T-helper 22 cell (primary cell): ENCODE data around the gene CCL17.
"Not testable (repeated sequence)": the region's sequence is repeated elsewhere in the genome, so short reads cannot be mapped to it uniquely, and the experiment has no call there.

ENCODE experiments used
- DNase-seq: peaks from one replicate; pipeline ENCODE4 v3.0.0-alpha.2; 2020; ENCODE audit warnings: low read depth

CCL17 gene

DNA sequence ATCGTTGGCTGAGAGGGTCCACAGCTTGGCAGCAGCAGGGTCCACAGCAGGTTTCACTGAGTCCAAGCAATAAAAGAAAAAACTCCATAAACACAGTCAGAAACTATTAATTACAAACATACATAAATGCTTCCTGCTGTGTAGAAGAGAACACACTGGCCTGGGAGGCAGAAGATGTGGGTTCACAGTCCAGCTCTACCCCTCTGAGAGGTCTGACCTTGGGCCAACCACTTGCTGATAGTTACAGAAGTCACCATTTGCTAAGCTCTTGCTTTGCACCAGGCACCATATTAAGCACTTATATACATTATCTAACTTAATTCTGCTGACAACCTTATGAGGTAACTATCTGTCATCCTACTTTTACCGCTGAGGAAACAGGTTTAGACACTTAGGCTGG lies 27.9 kb downstream of the CCL17 start:
- DNase-seq, result no peak

DNA sequence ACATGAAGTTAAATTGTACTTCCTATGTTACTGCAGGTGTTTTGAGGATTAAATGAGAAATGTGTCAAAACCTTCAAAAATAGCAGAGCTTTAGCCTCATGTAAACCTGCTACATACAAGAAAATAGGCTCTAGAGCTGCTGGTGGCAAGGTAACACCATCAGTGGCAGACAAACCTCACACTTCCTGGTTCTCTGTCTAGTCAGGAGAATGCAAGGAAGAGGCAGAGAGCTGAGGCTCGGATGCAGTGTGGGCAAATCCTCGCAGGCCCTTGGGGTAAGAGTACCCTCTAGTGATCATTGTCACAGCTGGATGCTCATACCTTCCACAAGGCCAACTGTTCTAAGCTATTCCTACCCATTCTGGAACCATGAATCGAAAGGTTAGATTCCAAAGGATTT lies 28.4 kb downstream of the CCL17 start:
- no peak for DNase-seq

DNA sequence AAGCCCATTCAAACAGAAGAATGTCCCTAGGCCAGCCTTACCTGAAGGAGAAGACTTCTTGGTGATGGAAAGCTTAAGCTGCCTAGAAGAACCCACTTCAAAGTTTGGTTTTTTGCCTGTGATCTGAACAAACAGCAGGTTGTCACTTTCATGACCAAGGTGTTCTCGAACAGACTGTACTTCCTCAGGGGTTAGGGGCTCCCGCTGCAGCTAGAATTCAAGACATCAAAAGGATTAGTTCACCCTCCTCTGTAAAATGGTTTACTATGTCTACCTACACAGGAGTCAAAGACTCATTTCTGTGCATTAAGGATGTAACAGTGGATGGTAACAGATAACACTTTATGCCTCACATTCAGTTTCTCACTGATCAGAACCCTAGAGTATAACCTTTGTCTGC lies 29.4 kb downstream of the CCL17 start:
- no peak for DNase-seq

DNA sequence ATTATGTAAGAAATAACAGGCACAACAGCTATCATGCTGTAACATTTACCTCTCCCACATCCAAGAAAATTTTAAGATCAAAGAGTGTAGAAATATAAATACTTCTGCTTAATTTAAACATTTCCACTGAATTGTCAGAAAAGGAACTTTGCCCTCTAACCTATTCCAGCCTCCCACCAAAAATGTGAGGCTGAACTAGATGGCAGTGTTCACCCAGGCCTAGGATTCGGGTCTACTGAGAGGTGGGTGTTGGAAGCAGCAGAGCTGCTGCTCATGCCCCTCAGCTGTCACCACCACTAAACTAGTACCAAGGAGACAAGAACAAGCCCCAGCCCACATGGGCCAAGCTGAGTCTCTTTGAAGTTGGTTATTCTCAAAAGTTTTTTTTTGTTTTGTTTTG lies 31.3 kb downstream of the CCL17 start:
- DNase-seq, result no peak

DNA sequence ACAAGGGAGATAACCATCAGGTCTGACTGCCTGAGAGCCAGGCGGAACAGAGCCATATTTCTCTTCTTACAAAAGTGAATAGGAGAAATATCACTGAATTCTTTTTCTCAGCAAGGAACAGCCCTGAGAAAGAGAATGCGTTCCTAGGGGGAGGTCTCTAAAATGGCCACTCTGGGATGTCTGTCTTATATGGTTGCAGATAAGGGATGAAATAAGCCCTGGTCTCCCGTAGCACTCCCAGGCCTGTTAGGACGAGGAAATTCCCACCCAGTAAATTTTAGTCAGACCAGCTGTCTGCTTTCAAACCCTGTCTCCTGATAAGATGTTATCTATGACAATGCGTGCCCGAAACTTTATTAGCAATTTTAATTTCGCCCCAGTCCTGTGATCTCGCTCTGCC lies 35.4 kb downstream of the CCL17 start:
- not testable (repeated sequence) for DNase-seq

DNA sequence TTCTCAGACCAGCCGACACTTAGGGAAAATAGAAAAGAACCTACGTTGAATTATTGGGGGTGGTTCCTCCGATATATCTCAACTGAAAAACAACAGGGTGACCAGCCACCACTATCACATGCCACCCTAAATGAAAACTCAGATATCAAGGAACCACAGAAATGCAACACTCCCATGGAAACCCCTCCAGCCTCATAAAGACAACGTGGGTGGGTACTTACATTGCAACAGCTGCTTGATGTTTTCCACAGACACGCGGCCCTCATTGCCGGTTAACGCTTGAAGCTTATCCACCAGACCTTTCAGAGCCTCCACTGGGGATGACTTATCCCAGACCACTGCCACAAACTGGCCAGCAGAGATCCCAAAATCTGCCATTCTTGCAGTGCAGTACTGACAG lies 36.0 kb downstream of the CCL17 start:
- DNase-seq, result not testable (repeated sequence)

DNA sequence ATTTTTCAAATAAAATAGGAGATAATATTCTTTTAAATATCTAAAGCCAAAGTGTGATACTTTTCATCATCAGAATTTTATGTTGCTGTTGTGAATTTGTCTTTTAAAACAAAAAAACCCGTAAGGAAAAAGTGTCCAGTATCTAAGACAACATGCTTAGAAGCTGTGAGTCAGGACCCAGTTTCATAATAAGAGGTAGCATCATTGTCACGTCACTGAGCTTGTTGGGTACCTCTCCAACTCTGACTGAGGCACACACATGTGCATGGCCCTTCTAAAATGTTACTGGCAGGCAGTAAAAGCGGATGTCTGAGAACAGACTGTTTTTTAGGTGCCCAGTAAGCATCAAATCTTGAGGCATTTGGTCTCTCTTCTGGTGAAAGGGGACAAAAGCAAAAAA lies 40.1 kb downstream of the CCL17 start:
- no peak for DNase-seq

DNA sequence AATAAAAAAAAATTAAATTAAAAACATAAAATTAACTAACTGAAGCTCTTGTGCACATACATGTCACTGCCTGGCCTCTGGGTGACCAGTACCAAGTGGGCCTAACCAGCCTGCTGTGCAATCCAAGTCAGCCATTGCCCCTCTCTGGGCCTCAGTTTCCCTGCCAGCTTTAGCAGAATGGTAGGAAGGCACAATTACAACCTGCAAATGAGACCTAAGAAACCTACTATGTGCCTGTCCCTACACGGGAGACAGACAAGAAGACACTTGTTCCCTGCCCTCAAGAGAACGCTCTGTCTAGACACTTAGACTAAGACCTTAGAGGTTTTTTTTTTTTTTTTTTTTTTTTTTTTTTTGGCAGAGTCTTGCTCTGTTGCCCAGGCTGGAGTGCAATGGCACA lies 40.9 kb downstream of the CCL17 start:
- no peak for DNase-seq

DNA sequence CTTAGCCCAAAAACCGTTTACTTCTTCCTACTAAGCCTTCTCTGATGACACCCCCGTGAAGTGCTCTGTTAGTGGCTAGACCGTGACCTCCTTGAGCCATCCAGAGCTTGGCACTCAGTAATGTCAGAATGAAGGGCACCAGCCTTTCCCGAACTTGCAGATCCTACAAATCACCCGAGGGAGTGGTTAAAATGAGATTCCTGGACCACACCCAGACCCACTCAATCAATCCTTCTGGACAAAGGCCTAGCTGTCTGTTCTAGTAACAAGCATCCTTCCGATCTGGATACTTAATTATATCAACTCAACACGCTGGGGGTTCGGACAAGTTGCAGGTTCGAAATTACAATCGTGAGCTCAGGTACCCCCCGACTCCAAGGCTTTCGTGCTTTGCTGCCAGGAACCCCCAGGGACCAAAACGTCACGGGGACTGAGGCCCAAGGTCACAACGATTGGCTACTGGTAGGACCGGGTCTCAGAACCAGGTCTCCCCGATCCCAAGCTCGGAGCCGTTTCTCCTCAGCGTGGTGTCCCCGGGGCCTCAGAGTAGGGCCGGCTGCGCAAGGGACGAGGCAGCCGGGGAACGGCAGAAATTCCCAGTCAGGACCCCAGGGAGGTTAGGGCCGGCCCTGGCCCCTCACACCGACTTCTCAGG lies 42.1 kb downstream of the CCL17 start:
- DNase-seq, result no peak

DNA sequence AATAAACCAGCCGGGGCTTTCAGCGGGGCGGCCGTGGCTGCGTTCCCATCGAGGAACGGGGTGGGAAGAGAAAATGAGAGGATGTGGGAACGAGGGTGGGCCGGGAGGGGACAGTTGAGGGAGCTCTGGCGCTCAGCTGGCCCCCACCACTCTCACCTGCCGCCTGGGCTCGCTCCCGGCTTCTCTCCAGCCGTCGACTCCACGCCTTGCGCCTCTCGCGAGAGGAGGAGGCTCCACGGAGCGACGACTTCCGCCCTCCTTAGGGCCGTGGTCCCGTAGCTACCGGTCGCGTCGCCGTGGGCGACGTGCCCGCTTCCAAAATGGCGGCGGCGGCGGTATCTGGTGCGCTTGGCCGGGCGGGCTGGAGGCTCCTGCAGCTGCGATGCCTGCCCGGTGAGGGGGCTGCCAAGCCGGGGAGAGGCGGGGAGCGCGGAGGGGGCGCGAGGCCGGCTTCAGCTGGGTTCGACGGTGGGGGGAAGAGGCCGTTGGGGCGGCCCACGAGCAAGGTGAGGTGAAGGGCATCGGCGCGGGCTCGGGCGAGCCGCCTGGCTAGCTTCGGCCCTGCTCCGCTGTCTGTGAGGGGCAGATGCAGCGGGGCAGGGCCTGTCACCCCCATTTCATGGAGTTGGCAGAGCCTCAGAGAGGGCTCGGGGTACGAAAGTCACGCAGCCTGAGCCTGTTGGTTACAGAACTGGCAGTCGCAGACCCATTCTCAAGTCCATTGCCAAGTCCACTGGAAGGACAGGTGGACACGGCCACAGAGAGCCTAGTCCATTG lies 42.8 kb downstream of the CCL17 start, which contains the start of the genes CIAPIN1 and COQ9:
TSS of gene CIAPIN1 (minus strand) at position 200 of the 777 bp plus-strand sequence. CDS start 6,457 bp downstream, outside the sequence.
TSS of gene COQ9 (plus strand) at position 294 of the 777 bp plus-strand sequence. CDS start at position 321, 27 bp downstream.
- peak; percentile 91 for DNase-seq

DNA sequence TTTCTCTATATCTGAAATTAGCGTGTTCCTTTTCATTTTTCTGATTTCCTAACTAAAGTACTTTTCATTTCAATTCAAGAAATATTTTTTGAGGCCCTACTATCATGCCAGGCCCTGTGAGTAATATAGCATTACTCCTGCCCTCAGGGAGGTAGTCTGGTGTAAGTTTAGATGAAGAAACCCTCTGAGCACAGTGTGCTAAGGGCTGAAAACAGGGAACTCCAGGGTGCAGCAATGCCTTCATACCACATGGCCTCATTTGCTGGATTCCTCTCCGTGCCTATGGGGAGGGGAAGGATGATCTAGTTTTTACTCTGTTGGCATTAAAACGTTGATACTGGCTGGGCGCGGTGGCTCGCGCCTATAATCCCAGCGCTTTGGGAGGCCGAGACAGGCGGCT lies 47.5 kb downstream of the CCL17 start:
- no peak for DNase-seq

DNA sequence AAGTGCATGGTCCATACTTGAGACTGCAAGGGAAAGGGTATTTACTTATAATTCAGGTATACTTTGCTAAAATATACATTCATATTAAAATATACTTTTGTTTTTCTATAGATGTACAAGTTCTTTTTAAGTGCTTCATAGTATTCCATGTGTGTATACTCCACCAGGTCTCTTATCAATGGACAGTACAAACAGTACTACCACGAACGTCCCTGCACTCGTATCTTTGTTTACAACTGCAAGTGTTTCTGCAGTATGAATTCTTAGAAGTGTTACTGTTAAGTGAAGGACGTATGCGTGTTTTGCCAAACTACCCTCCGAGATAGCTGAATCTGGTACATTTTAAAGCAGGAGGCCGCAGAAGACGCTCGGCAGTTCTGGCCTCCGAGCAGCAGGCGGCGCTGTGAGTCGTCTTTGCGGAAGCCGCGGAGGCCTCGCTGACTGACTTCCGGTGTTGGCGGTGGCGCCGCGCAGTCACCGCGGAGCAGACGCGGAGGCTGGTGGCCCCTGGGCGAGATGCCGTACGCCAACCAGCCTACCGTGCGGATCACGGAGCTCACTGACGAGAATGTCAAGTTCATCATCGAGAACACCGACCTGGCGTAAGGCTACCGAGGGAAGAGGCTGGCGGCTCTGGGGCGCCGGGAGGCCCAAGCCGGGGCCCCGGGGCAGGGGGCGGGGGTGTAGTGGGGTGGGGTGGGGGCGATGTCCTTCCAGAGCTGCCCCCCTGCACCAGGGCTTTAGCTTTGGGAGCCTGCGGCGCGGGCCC lies 57.8 kb downstream of the CCL17 start, which contains the start of gene POLR2C:
TSS of gene POLR2C (plus strand) at position 471 of the 769 bp plus-strand sequence. CDS start at position 517, 46 bp downstream.
- peak; percentile 81 for DNase-seq

DNA sequence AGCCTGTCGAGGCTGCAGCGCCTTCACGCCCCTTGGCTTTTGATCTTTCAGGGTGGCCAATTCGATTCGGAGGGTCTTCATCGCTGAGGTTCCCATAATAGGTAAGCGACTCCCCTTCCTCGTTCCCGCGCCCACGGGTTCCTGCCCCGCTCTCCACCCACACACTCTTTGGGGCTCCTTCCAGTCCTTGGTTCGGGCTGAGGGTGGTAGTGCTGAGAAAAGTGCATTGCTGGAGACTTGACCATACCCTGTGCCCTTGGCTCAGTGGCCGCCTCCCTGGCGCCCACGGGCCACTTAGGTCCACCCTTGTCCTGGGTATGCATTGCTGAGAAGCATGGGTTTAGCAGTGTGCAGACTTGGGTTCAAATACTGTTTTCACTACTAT lies 58.4 kb downstream of the CCL17 start:
- DNase-seq, result no peak

DNA sequence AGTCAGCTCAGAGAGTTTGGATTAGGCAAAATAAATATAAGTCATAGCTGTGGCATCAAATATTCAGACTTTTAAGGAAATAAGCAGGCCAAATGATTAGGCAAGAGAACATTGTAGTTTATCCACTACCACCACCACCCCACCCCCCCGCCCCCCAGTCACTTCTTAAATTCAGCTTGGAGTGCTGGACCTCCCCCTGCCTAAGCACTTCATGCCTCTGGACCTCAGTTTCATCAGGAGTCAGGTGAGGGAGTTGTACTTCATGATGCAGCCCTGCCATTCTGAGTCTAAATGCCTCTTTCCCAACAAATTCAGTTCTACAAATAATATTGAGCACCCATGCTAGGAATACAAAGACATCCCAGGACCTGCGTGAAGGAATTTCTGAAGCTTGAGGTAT lies 60.0 kb downstream of the CCL17 start:
- DNase-seq, result no peak
